ENCODE results near the gene SQOR. TPM values are rescaled to one million over a fixed set of nuclear protein-coding genes. Genes with fewer than 3 reads are reported as not detected.

Gene SQOR
- total RNA-seq, 2 donors from 2014 or later = 0.24 TPM; not detected in 1

DNA sequence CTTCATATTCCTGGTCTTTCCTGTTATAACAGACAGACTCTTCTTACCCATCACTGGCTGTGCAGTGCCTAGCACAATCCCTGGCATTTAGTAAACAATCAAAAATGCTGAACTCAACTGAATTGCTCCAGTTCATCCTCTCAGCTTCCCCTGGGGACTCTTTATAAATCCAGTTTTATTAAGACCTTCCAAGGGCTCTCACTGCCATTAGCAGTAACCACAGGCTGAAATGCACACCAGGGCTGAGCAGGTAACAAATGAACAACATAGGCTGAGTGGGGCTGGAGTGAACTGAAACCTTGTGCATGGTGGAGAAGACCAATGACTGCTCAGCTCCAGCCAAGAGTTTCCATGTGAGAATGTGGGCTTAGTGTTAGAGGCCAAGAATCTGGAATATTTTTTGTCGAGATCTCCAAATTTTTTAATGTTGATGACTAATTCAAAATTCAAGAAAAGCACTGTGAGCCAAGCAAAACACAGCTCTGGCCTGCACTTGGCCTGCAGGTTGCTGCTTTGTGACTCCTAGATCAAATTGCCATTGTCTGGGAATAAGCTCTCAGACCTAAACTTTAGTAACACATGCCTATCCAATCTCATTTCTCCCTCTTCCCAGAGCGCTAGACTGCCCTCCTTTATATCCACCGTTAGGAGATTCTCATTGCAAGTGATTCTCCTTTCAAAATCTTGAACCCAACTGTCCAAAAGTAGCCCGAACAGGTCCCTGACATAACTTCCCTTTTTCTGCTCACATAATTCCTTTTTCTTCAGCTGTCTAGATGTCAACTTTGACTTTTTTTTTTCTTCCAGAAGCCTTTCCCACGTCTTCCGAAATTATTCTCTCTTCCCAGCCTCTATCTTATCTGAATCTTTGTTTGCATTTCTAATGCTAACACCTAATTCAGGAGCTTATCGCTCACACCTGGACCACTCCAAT, 7.4 kb downstream of the SQOR start:
- no peak for DNase-seq

DNA sequence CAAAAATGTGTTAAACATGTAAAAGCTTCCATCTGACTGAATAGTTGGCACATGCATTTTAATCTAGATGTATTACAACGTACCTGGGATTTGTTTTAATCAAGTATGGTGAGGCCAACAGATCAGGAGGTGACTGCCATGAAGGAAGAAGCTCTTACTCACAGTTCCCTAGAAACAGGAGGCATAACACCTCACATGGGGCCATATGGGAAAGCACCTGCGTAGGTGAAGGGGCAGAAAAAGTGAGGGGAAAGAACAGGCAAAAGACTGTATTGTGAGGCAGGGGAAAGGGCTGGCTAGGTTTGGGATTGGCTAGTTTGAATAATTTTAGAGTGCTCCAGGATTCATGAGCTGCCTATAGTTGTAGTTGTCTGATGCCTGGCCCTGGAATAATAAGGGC, 9.6 kb downstream of the SQOR start:
- no peak overlapping the region for H3K4me3 ChIP-seq (ENCODE audit: low read length)
- H3K9me3 ChIP-seq (ENCODE audit: control insufficient read depth, low read length) = no peaks in the 10 kb centered on the region
- no peak for TF ChIP-seq CTCF (conservative IDR thresholded peaks at IDR 0.05)
- H3K4me1 Mint-ChIP-seq = peaks cover 8% of the 10 kb centered on the region
- H3K27me3 ChIP-seq (ENCODE audit: control insufficient read depth, insufficient read depth, low read length, poor library complexity, severe bottlenecking) = peaks cover 71% of the 10 kb centered on the region
- no peak overlapping the region for H3K9ac ChIP-seq (ENCODE audit: extremely low read depth, low read length, poor library complexity, severe bottlenecking)
- H3K4me3 Mint-ChIP-seq = no peak overlapping the region
- no peaks in the 10 kb centered on the region for H3K4me1 ChIP-seq (ENCODE audit: control insufficient read depth, insufficient read depth, low read length)
- no peaks in the 10 kb centered on the region for H3K36me3 ChIP-seq (ENCODE audit: control insufficient read depth, insufficient read depth, low read length)
- no peak for DNase-seq
- no peak overlapping the region for H3K27ac Mint-ChIP-seq
- no peak overlapping the region for H3K27ac ChIP-seq (ENCODE audit: low read depth, low read length)
- H3K36me3 Mint-ChIP-seq (ENCODE audit: low read depth) = no peaks in the 10 kb centered on the region
- WGBS, 2 experiments (ENCODE audit: insufficient coverage in 1 of 2, insufficient read length in 1 of 2) = 60 to 75% methylated on average over 2 of the region's 2 CpGs
- no peaks in the 10 kb centered on the region for H3K9me3 Mint-ChIP-seq
- H3K27me3 Mint-ChIP-seq (ENCODE audit: insufficient read depth) = peaks cover 83% of the 10 kb centered on the region

More for the DNA sequence above, 7.4 kb downstream of the SQOR start:
- Mint-ChIP-seq H3K27me3 (ENCODE audit: insufficient read depth) (peaks cover 96% of the 10 kb centered on the region), H3K4me1 (peaks cover 6% of the 10 kb centered on the region), H3K36me3 (ENCODE audit: low read depth) (no peaks in the 10 kb centered on the region), H3K4me3 (no peak overlapping the region), H3K27ac (no peak overlapping the region), H3K9me3 (no peaks in the 10 kb centered on the region)
- no peaks in the 10 kb centered on the region for H3K4me1 ChIP-seq (ENCODE audit: control insufficient read depth, insufficient read depth, low read length)
- no peaks in the 10 kb centered on the region for H3K36me3 ChIP-seq (ENCODE audit: control insufficient read depth, insufficient read depth, low read length)
- H3K9ac ChIP-seq (ENCODE audit: extremely low read depth, low read length, poor library complexity, severe bottlenecking) = no peak overlapping the region
- H3K27ac ChIP-seq (ENCODE audit: low read depth, low read length) = no peak overlapping the region
- 73 to 80% methylated on average over 7 of the region's 7 CpGs for WGBS, 2 experiments (ENCODE audit: insufficient coverage in 1 of 2, insufficient read length in 1 of 2)
- peaks cover 93% of the 10 kb centered on the region for H3K27me3 ChIP-seq (ENCODE audit: control insufficient read depth, insufficient read depth, low read length, poor library complexity, severe bottlenecking)
- H3K9me3 ChIP-seq (ENCODE audit: control insufficient read depth, low read length) = no peaks in the 10 kb centered on the region
- no peak overlapping the region for H3K4me3 ChIP-seq (ENCODE audit: low read length)
- no peak for TF ChIP-seq CTCF (conservative IDR thresholded peaks at IDR 0.05)

DNA sequence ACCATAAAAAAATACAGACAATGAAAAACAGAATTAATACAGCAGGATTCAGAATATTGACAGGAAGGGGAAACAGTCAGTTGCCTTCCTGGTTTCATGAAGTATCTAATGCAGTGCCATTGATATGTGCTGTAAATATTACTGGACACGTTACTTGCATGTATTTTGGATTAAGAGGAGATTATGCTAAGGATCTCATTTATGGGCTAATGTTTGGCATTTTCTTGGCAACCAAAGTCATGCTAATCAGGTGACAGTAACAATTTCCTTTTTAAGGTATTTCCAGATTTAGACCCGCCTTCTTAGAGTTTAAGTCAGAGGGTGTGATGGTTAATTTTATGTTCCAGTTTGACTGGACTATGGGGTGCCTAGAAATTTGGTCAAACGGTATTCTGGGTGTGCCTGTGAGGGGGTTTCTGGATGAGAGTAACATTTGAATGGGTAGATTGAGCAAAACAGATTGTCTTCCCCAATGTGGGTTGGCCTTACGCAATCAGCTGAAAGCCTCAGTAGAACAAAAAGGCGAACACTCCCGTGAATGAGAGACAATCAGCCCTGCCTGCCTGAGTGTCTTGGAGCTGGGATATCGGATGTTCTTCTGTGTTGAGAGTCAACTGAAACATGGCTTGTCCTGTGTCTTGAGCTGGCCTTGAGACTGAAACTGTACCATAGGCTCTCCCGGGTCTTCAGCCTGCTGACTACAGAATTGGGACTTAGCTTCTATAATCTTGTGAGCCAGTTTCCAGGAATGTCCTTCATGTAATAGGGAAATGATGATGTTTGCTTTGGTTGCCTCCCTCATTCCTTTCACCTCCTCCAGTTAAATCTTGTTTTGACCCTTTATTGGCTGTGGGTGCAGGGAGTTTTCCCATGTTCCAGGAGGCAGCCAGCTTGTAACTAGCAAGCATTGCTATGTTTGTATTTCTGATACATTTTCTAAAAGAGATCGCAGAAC, 10.5 kb downstream of the SQOR start:
- no peak overlapping the region for H3K27ac Mint-ChIP-seq

More for the DNA sequence above, 10.5 kb downstream of the SQOR start:
- no peak overlapping the region for H3K4me3 ChIP-seq (ENCODE audit: low read length)
- TF ChIP-seq CTCF (conservative IDR thresholded peaks at IDR 0.05) = no peak
- no peak overlapping the region for H3K4me3 Mint-ChIP-seq
- no peak for DNase-seq
- H3K9me3 ChIP-seq (ENCODE audit: control insufficient read depth, low read length) = no peaks in the 10 kb centered on the region
- no peaks in the 10 kb centered on the region for H3K36me3 ChIP-seq (ENCODE audit: control insufficient read depth, insufficient read depth, low read length)
- WGBS, 2 experiments (ENCODE audit: insufficient coverage in 1 of 2, insufficient read length in 1 of 2) = 92 to 94% methylated on average over 5 to 9 of the region's 9 CpGs
- no peak overlapping the region for H3K27ac ChIP-seq (ENCODE audit: low read depth, low read length)
- H3K4me1 ChIP-seq (ENCODE audit: control insufficient read depth, insufficient read depth, low read length) = no peaks in the 10 kb centered on the region
- no peak overlapping the region for H3K9ac ChIP-seq (ENCODE audit: extremely low read depth, low read length, poor library complexity, severe bottlenecking)
- H3K27me3 Mint-ChIP-seq (ENCODE audit: insufficient read depth) = peaks cover 82% of the 10 kb centered on the region
- no peaks in the 10 kb centered on the region for H3K36me3 Mint-ChIP-seq (ENCODE audit: low read depth)
- H3K9me3 Mint-ChIP-seq = no peaks in the 10 kb centered on the region
- H3K27me3 ChIP-seq (ENCODE audit: control insufficient read depth, insufficient read depth, low read length, poor library complexity, severe bottlenecking) = peaks cover 62% of the 10 kb centered on the region
- peaks cover 8% of the 10 kb centered on the region for H3K4me1 Mint-ChIP-seq

Data from endodermal cell (in vitro differentiated cells).